ENCODE data around the gene AEBP1.

The AEBP1 gene

GRCh38 chr7:44102846-44103565, 1.1 kb upstream of the AEBP1 start:
- Histone ChIP-seq H3K9me3 (ENCODE audit: control insufficient read depth, low read depth, low read length) (no peaks in the 10 kb centered on the region), H3K4me1 (ENCODE audit: control insufficient read depth, low read depth, low read length) (peaks cover 4% of the 10 kb centered on the region), H3K9ac (ENCODE audit: low read length) (no peak overlapping the region)

GRCh38 chr7:44103566-44103922, 601 bp upstream of the AEBP1 start:
- Histone ChIP-seq H3K9me3 (ENCODE audit: control insufficient read depth, low read depth, low read length) (no peaks in the 10 kb centered on the region), H3K4me1 (ENCODE audit: control insufficient read depth, low read depth, low read length) (peaks cover 4% of the 10 kb centered on the region), H3K36me3 (ENCODE audit: control insufficient read depth, low read depth, low read length) (no peaks in the 10 kb centered on the region), H3K4me3 (ENCODE audit: low read length) (peak overlapping the region; percentile 54), H3K27ac (ENCODE audit: low read length) (no peak overlapping the region), H3K9ac (ENCODE audit: low read length) (no peak overlapping the region), H3K27me3 (ENCODE audit: control insufficient read depth, insufficient read depth, low read length) (peaks cover 24% of the 10 kb centered on the region)

More at GRCh38 chr7:44102846-44103565, 1.1 kb upstream of the AEBP1 start:
- no peak overlapping the region for H3K27ac ChIP-seq (ENCODE audit: low read length)
- no peak overlapping the region for H3K4me3 ChIP-seq (ENCODE audit: low read length)
- no peaks in the 10 kb centered on the region for H3K36me3 ChIP-seq (ENCODE audit: control insufficient read depth, low read depth, low read length)
- H3K27me3 ChIP-seq (ENCODE audit: control insufficient read depth, insufficient read depth, low read length): peaks cover 24% of the 10 kb centered on the region

GRCh38 chr7:44104860-44105771, 971 bp downstream of the AEBP1 start:
- H3K9ac ChIP-seq (ENCODE audit: low read length): peak overlapping the region; percentile 22
- peak overlapping the region; percentile 75 for H3K4me3 ChIP-seq (ENCODE audit: low read length)
- H3K27ac ChIP-seq (ENCODE audit: low read length): no peak overlapping the region
- peaks cover 4% of the 10 kb centered on the region for H3K4me1 ChIP-seq (ENCODE audit: control insufficient read depth, low read depth, low read length)
- H3K27me3 ChIP-seq (ENCODE audit: control insufficient read depth, insufficient read depth, low read length): peaks cover 24% of the 10 kb centered on the region
- H3K36me3 ChIP-seq (ENCODE audit: control insufficient read depth, low read depth, low read length): no peaks in the 10 kb centered on the region
- no peaks in the 10 kb centered on the region for H3K9me3 ChIP-seq (ENCODE audit: control insufficient read depth, low read depth, low read length)

GRCh38 chr7:44105832-44106231, 1.7 kb downstream of the AEBP1 start:
- no peaks in the 10 kb centered on the region for H3K9me3 ChIP-seq (ENCODE audit: control insufficient read depth, low read depth, low read length)

GRCh38 chr7:44106311-44107065, 2.3 kb downstream of the AEBP1 start:
- Histone ChIP-seq H3K4me1 (ENCODE audit: control insufficient read depth, low read depth, low read length) (peaks cover 4% of the 10 kb centered on the region), H3K27ac (ENCODE audit: low read length) (no peak overlapping the region), H3K27me3 (ENCODE audit: control insufficient read depth, insufficient read depth, low read length) (peaks cover 24% of the 10 kb centered on the region), H3K4me3 (ENCODE audit: low read length) (no peak overlapping the region), H3K9me3 (ENCODE audit: control insufficient read depth, low read depth, low read length) (no peaks in the 10 kb centered on the region), H3K36me3 (ENCODE audit: control insufficient read depth, low read depth, low read length) (peaks cover 4% of the 10 kb centered on the region), H3K9ac (ENCODE audit: low read length) (no peak overlapping the region)

More at GRCh38 chr7:44105832-44106231, 1.7 kb downstream of the AEBP1 start:
- H3K4me3 ChIP-seq (ENCODE audit: low read length): no peak overlapping the region
- H3K4me1 ChIP-seq (ENCODE audit: control insufficient read depth, low read depth, low read length): peaks cover 4% of the 10 kb centered on the region
- H3K9ac ChIP-seq (ENCODE audit: low read length): no peak overlapping the region
- no peak overlapping the region for H3K27ac ChIP-seq (ENCODE audit: low read length)
- H3K36me3 ChIP-seq (ENCODE audit: control insufficient read depth, low read depth, low read length): peaks cover 3% of the 10 kb centered on the region
- H3K27me3 ChIP-seq (ENCODE audit: control insufficient read depth, insufficient read depth, low read length): peaks cover 24% of the 10 kb centered on the region

GRCh38 chr7:44107116-44107960, 3.2 kb downstream of the AEBP1 start:
- H3K27ac ChIP-seq (ENCODE audit: low read length): no peak overlapping the region

GRCh38 chr7:44107961-44108767, 4.0 kb downstream of the AEBP1 start:
- Histone ChIP-seq H3K36me3 (ENCODE audit: control insufficient read depth, low read depth, low read length) (peaks cover 4% of the 10 kb centered on the region), H3K4me1 (ENCODE audit: control insufficient read depth, low read depth, low read length) (peaks cover 4% of the 10 kb centered on the region), H3K9me3 (ENCODE audit: control insufficient read depth, low read depth, low read length) (no peaks in the 10 kb centered on the region)

More at GRCh38 chr7:44107116-44107960, 3.2 kb downstream of the AEBP1 start:
- Histone ChIP-seq H3K9ac (ENCODE audit: low read length) (no peak overlapping the region), H3K9me3 (ENCODE audit: control insufficient read depth, low read depth, low read length) (no peaks in the 10 kb centered on the region), H3K27me3 (ENCODE audit: control insufficient read depth, insufficient read depth, low read length) (peaks cover 24% of the 10 kb centered on the region), H3K4me3 (ENCODE audit: low read length) (no peak overlapping the region), H3K36me3 (ENCODE audit: control insufficient read depth, low read depth, low read length) (peaks cover 4% of the 10 kb centered on the region), H3K4me1 (ENCODE audit: control insufficient read depth, low read depth, low read length) (peaks cover 4% of the 10 kb centered on the region)

GRCh38 chr7:44108768-44109750, 4.9 kb downstream of the AEBP1 start:
- Histone ChIP-seq H3K9me3 (ENCODE audit: control insufficient read depth, low read depth, low read length) (no peaks in the 10 kb centered on the region), H3K27ac (ENCODE audit: low read length) (no peak overlapping the region), H3K36me3 (ENCODE audit: control insufficient read depth, low read depth, low read length) (peaks cover 5% of the 10 kb centered on the region), H3K4me1 (ENCODE audit: control insufficient read depth, low read depth, low read length) (no peaks in the 10 kb centered on the region), H3K4me3 (ENCODE audit: low read length) (no peak overlapping the region), H3K9ac (ENCODE audit: low read length) (no peak overlapping the region), H3K27me3 (ENCODE audit: control insufficient read depth, insufficient read depth, low read length) (peaks cover 17% of the 10 kb centered on the region)

More at GRCh38 chr7:44107961-44108767, 4.0 kb downstream of the AEBP1 start:
- H3K27ac ChIP-seq (ENCODE audit: low read length): no peak overlapping the region
- no peak overlapping the region for H3K9ac ChIP-seq (ENCODE audit: low read length)
- H3K27me3 ChIP-seq (ENCODE audit: control insufficient read depth, insufficient read depth, low read length): peaks cover 21% of the 10 kb centered on the region
- H3K4me3 ChIP-seq (ENCODE audit: low read length): no peak overlapping the region

GRCh38 chr7:44109991-44110390, 5.8 kb downstream of the AEBP1 start:
- Histone ChIP-seq H3K9me3 (ENCODE audit: control insufficient read depth, low read depth, low read length) (no peaks in the 10 kb centered on the region), H3K27me3 (ENCODE audit: control insufficient read depth, insufficient read depth, low read length) (peaks cover 11% of the 10 kb centered on the region), H3K9ac (ENCODE audit: low read length) (no peak overlapping the region), H3K36me3 (ENCODE audit: control insufficient read depth, low read depth, low read length) (peaks cover 15% of the 10 kb centered on the region), H3K27ac (ENCODE audit: low read length) (no peak overlapping the region), H3K4me3 (ENCODE audit: low read length) (no peak overlapping the region), H3K4me1 (ENCODE audit: control insufficient read depth, low read depth, low read length) (no peaks in the 10 kb centered on the region)

Data from iPS-18a (cell line).